Islet of Langerhans (tissue), 1 donor: Measurements from ENCODE around the gene DXO.
"Not testable (repeated sequence)": the region's sequence is repeated elsewhere in the genome, so short reads cannot be mapped to it uniquely, and the experiment has no call there.

Experiments used
- FAIRE-seq: peaks from one replicate; lab custom pipeline; 2011; peaks lifted over from hg19 to GRCh38; lab: Jason Lieb, UNC

DXO gene

DNA sequence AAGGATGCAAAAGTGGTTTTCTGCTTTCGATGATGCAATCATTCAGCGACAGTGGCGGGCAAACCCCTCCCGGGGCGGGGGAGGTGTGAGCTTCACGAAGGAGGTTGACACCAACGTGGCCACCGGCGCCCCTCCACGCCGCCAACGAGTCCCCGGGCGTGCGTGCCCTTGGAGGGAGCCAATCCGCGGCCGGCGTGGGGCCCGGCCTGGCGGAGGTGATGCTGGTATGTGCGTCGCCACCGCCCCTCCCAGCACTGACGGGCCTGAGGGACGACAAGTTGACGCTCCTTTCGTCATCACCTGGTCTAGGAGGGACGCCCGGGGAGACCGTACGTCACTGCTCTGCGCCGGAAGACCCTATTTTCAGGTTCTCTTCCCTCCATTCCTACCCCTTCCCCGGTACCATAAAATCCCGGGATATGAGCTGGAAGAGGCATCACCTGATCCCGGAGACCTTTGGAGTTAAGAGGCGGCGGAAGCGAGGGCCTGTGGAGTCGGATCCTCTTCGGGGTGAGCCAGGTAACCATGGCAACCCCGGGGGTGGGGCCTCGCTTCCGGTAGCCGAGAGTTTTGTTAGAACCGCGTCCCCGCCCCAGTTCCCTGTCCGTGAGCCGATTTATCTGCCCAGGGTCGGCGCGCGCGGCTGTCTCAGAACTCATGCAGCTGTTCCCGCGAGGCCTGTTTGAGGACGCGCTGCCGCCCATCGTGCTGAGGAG, at the start of gene DXO:
DXO (minus strand) TSS at position 146 of the 716 bp plus-strand sequence. CDS start 463 bp downstream, outside the sequence.
- no peak for FAIRE-seq

DNA sequence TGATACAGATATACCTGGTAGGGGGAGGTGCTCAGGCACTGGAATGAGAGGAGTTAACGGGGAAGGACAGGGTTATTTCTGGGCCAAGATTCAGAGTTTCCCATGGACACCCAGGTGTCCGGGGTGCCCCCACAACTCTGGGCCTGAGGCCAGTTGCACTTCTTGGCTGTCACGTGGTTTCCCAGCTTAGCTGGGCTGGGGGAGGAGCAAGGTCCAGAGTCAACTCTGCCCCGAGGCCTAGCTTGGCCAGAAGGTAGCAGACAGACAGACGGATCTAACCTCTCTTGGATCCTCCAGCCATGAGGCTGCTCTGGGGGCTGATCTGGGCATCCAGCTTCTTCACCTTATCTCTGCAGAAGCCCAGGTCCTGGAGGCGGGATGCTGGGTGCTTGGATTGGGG, 42.6 kb upstream of the DXO start, which contains the start of gene C4B:
C4B (plus strand) TSS at position 249 of the 400 bp plus-strand sequence; CDS start at position 300, 51 bp downstream.
- not testable (repeated sequence) for FAIRE-seq

DNA sequence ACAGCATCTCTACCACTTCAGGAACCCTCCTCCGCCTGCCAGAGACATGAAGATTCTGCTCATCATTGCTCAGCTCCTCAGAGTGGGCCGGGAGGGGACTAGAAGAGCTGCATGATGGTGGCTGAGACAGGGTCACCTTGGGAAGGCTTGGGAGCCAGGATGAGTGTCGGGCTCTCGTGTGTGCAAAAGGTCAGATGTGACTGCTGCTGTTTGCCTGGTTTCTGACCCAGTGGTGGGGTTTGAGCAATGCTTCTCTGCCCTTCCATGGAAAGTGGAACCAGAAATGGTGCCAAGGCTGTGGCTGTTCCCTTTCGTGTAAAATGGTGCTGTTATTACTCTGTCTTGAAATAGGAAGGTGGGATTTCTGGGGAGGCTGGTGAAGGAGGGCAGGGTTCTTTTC, 41.8 kb upstream of the DXO start:
- not testable (repeated sequence) for FAIRE-seq

DNA sequence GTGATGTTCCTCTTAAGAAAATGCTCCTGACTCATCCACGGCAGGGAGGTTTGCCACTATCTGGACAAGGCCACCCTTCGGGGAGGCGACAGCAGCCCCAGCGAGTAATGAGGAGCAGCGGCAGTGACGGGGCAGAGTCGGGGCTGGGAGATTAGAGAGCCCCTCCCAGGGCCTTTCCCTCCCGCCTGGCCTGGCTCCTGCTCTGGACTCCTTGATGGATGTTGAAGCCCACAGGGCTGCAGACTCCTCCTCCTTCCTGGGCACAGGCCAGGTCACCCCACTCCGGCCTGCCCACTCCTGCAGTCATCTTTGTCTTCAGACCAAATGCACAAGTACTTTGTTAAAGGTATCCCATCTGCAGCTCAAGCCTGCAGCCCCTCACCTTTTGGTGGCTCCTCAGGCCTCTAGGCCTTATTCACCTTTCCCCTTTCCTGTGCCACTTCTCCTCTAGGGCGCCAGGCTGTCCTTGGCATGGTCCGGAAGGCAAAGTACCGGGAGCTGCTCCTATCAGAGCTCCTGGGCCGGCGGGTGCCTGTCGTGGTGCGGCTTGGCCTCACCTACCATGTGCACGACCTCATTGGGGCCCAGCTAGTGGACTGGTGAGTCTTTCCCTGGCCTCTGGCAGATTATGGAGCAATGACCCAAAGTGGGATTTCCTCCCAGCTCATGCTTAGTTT, 41.1 kb upstream of the DXO start:
- not testable (repeated sequence) for FAIRE-seq

DNA sequence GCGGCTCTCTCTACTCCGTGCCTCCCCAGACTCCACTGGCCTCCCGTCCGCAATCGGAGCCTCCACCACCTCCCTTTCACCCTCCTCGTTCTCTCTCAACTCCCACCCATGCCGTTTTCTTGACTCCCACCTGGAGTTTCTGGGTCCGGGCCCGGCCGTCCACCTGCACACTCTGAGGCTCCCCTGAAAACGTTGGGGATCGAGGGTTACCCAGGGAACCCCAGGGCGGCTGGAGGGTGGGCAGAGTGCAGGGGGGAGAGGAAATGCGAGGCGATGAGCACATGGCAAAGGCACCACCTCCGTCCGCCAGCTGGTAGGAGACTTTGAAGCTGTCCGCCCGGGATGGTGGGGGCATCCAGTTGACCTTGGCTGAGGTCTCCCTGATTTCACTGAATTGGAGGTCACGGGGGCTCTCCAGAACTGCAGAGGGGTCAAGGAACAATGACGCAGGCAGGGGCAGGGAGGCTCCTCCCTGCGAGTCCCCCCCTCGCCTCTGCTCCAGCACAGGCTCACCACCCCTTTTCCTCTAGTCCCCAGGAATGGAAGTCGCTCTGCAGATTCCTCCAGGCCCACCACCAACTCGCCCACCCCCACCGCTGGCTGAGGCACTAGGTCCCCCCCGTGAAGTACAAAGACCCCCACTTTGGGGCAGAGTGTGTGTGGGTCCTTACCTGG, 39.1 kb upstream of the DXO start:
- not testable (repeated sequence) for FAIRE-seq

DNA sequence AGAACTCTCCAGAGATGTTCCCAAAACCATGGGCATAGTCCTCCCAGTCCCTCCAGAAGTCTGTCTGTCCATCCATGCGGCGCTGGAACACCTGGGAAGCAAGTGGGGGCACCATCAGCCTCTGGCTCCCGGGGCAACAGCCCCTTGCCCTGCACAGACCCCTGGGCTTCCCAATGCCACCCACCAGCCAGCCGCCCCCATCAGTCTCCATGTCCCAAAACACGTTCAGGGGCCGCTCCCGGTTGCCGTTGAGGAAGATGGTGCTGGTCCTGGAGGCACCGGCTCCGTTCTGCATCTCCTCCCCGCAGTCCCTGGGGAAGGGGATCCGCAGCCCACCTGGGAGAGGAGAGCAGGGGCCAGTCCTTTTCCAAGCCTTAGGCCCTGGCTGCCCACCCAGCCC, 37.6 kb upstream of the DXO start:
- not testable (repeated sequence) for FAIRE-seq

DNA sequence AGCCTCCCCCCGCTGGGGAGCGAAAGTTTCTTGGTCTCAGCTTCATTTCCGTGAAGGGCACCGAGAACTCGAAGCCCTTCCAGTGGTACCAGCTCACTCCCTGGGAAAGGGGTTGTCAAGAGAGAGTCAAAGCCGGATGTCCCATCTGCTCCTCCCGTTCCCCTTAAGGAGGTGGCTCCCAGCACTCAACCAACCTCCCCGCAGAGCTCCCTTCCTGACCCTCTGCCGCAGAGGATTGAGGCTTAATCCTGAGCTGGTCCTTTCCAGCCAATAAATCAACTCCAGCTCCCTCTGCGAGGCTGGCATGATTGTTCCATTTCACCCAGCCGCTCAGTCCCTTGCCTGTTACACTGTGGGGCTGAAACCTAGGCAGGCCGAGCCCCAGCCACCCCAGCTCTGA, 36.7 kb upstream of the DXO start:
- not testable (repeated sequence) for FAIRE-seq

DNA sequence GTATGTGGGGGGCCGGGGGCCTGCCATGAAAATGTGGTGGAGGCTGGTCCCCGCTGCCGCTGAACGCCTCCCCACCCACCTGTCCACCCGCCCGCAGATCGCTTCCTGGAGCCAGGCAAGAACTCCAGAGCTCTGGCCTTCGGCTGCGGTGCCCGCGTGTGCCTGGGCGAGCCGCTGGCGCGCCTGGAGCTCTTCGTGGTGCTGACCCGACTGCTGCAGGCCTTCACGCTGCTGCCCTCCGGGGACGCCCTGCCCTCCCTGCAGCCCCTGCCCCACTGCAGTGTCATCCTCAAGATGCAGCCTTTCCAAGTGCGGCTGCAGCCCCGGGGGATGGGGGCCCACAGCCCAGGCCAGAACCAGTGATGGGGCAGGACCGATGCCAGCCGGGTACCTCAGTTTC, 36.1 kb upstream of the DXO start:
- FAIRE-seq: not testable (repeated sequence)

DNA sequence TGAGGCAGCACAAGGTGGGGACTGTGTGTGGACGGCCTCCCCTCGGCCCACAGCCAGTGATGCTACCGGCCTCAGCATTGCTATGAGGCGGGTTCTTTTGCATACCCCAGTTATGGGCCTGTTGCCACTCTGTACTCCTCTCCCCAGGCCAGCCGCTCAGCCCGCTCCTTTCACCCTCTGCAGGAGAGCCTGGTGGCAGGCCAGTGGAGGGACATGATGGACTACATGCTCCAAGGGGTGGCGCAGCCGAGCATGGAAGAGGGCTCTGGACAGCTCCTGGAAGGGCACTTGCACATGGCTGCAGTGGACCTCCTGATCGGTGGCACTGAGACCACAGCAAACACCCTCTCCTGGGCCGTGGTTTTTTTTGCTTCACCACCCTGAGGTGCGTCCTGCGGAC, 35.1 kb upstream of the DXO start:
- not testable (repeated sequence) for FAIRE-seq

DNA sequence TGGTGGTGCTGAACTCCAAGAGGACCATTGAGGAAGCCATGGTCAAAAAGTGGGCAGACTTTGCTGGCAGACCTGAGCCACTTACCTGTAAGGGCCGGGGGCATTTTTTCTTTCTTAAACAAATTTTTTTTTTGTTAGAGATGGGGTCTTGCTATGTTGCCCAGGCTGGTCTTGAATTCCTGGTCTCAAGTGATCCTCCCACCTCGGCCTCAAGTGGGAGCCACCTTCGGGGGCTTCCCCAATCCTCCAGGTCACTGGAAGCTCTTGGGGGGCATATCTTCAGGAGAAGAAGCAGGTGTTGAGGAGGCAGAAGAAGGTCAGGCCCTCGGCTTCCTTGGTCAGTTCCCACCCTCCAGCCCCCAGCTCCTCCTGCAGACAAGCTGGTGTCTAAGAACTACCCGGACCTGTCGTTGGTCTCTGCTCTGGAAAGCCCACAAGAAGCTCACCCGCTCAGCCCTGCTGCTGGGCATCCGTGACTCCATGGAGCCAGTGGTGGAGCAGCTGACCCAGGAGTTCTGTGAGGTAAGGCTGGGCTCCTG, 34.1 kb upstream of the DXO start:
- not testable (repeated sequence) for FAIRE-seq

DNA sequence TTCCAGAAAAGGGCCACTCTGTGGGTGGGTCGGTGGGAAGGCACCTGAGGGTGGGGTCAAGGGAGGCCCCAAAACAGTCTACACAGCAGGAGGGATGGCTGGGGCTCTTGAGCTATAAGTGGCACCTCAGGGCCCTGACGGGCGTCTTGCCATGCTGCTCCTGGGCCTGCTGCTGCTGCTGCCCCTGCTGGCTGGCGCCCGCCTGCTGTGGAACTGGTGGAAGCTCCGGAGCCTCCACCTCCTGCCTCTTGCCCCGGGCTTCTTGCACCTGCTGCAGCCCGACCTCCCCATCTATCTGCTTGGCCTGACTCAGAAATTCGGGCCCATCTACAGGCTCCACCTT, 33.6 kb upstream of the DXO start:
- FAIRE-seq: not testable (repeated sequence)

DNA sequence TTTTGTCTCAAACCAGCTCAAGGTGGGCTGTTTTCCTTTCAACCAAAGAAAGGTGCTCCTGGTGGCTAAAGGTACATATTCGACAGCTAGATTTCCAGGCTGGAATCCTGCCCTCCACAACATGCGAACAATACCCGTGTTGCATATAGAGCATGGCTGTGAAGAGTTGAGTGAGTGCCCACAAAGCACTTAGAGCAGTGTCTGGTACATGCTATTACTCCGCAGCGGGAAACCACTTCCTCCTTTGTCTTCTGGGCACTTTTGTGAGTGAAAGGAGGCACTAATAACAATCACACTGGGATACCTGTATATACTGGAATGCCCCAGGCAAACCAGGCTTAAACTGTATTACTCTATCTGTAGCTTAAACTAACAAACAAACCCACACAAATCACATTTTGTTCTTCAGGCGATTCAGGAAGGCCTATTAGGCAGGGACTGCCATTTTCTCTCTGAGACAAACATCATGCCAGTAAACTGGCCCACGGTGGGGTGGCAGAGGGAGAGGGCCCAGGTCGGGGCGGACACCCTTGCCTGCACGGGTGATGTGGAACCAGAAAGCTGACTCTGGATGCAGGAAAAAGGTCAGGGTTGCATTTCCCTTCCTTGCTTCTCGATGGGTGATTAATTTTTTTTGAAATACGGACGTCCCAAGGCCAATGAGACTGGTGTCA, 33.1 kb upstream of the DXO start:
- FAIRE-seq: not testable (repeated sequence)

DNA sequence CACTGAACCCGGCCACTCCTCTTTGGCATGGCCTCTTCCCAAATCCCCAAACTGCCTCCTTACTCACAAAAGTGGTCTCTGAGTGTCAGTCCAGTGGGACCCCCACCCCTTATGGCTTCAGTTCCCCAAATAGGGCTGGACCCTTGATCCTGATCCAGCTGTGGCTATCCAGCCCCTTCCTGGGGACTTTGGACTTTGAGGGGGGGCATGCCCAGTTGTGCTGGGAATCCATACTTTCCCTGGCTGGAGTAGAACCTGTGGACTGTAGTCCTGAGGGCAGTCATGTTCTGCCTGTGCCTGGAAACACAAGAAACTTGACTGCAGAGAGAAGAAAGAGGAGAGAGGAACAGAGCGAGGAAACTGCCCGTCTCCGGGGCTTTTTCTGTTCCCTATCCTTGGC, 32.5 kb upstream of the DXO start:
- not testable (repeated sequence) for FAIRE-seq

DNA sequence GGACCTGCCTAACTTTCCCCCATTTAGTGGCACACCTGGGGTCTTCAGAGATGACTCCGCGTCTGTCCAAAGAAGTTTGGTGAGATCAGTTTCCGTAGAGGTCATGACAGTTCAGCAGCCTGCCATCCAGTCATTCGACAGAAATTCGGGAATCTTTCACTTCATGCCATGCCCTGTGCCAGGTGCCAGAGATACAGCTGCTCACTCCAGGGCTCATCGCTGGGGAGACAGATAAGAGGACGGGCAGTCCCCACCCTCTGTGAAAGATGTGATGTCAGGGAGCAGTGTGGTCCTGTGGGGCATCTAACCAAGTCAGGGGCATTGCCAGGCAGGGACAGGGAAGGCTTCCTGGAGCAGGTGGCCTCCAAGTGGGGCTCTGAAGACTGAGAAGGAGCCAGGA, 31.4 kb upstream of the DXO start:
- FAIRE-seq: not testable (repeated sequence)

DNA sequence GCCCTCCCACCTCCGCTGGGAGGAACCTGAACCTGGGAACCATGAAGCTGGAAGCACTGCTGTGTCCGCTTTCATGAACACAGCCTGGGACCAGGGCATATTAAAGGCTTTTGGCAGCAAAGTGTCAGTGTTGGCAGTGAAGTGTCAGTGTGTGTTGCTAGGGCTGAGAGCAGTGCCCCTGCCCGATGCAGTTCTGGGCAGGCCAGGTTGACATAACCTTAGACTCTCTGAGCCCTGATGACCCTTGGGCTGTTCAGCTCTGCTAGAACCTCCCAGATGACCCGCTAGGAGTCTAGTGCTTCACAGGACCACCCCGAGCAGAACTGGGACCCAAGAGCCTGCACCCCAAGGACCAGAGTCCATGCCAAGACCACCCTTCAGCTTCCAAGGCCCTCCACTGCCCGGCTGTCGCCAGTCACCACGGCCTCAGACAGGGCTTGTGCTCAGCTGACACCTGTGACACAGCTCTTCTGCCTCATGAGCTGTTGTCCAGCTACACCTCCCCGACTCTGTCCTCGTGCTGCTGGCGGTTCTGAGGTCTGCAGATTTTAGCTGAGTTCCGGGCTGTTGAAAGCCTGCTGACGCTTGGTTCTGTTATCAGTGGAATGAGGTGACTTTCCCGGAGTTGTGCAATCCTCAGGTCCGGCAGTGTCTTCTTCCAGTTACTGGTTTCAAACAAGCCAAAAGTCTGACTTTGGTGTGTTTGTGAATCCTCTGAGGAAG, 30.8 kb upstream of the DXO start:
- not testable (repeated sequence) for FAIRE-seq

DNA sequence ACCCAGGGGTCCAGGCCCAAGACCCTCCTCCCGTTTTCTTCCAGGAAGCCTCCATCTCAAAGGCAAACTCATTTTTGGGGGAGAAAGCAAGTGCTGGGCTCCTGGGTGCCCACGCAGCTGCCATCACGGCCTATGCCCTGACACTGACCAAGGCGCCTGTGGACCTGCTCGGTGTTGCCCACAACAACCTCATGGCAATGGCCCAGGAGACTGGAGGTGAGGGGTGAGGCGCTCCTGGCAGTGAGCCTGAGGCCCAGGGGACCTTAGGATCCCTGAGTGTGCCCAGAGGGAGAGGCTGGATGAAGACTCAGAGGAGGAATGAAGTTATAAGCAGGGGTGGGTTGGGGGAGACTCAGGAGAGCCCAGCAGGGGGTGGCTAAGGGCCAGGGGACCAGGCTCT, 24.4 kb upstream of the DXO start:
- FAIRE-seq: not testable (repeated sequence)

DNA sequence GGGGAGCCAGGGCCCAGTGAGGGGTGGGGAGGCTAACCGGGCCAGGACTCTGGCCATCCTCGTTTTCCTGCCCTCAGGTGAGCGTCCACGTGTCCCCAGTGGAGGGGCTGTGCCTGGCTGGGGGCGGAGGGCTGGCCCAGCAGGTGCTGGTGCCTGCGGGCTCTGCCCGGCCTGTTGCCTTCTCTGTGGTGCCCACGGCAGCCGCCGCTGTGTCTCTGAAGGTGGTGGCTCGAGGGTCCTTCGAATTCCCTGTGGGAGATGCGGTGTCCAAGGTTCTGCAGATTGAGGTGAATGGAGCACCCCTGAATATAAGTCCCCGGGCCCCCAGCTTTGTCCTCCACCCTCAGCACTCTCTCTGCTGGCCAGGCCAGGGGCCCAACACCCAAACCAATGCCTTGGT, 22.5 kb upstream of the DXO start:
- not testable (repeated sequence) for FAIRE-seq

DNA sequence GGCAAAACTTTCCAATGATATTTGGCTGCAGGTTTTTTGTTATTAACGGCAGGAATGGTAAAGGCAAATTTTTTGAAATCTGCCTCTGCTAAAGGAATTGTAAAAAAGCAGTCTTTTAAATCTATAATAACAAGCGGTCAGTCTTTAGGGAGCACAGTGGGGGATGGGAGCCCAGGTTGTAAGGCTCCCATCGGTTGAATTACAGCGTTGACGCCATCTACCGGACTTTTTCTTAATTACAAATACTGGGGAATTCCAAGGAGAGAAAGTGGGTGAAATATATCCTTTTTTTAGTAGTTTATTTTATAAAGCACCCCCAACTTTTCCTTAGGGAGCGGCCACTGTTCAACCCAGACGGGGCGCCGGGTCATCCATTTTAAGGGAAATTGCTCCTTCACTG, 17.4 kb upstream of the DXO start:
- FAIRE-seq: not testable (repeated sequence)

DNA sequence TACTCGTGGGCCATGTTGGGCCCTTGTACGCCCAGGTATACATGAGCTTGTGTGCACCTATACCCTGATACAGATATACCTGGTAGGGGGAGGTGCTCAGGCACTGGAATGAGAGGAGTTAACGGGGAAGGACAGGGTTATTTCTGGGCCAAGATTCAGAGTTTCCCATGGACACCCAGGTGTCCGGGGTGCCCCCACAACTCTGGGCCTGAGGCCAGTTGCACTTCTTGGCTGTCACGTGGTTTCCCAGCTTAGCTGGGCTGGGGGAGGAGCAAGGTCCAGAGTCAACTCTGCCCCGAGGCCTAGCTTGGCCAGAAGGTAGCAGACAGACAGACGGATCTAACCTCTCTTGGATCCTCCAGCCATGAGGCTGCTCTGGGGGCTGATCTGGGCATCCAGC, 9.8 kb upstream of the DXO start, which contains the start of gene C4A:
C4A (plus strand) TSS at position 314 of the 400 bp plus-strand sequence; CDS start at position 365, 51 bp downstream.
- not testable (repeated sequence) for FAIRE-seq

DNA sequence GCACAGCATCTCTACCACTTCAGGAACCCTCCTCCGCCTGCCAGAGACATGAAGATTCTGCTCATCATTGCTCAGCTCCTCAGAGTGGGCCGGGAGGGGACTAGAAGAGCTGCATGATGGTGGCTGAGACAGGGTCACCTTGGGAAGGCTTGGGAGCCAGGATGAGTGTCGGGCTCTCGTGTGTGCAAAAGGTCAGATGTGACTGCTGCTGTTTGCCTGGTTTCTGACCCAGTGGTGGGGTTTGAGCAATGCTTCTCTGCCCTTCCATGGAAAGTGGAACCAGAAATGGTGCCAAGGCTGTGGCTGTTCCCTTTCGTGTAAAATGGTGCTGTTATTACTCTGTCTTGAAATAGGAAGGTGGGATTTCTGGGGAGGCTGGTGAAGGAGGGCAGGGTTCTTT, 9.1 kb upstream of the DXO start:
- FAIRE-seq: not testable (repeated sequence)

DNA sequence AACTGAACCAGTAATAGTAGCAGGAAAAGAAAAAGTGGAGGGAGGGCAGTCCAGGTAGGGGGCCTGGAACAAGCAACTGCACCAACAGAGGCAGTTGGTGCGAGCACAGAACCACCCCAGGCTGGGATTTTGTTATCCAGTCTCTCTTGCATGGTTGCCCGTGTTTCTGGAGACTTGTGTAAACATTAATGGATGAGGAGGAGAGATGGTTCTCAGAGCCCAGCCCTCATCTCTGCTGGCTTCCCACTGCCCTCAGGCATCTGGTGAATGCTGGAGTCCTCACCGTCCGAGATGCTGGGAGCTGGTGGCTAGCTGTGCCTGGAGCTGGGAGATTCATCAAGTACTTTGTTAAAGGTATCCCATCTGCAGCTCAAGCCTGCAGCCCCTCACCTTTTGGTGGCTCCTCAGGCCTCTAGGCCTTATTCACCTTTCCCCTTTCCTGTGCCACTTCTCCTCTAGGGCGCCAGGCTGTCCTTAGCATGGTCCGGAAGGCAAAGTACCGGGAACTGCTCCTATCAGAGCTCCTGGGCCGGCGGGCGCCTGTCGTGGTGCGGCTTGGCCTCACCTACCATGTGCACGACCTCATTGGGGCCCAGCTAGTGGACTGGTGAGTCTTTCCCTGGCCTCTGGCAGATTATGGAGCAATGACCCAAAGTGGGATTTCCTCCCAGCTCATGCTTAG, 8.4 kb upstream of the DXO start:
- FAIRE-seq: not testable (repeated sequence)
